LNCAP (cell line): ENCODE data around the gene ABHD6.

Experiments
- TF ChIP-seq, protein P1 (sequence below): fragments of 450-650 bp; IDR thresholded peaks from 2 replicates; pipeline ENCODE4 v1.5.1; 2017; ENCODE audit warnings: mild to moderate bottlenecking

ABHD6 gene

DNA sequence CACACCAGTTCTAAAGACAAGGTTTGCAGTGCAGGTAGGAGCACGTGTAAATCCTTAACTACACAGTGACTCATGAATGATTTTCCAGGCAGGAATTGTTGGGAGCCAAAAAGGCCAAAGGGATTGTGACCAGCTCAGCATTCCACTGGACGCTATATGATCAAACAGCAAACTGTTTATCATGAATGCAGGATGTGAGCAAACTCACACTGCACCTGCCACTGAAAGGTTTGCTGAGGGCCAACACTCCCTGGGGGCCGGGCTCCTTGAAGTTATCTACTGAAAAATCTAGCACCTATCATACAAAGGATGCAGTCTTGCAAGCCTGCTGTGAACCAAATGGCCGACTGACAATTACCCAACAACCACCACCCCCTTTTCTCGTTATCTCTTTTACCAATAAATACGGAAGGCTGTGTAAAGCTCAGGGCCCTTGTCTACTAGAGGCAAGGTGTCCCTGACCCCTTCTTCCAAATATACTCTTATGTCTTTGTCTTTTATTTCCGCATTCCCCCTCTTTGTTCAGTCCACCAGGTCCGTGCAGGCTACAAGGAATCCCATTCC, 15.3 kb upstream of the ABHD6 start:
- TF ChIP-seq, protein P1, sequence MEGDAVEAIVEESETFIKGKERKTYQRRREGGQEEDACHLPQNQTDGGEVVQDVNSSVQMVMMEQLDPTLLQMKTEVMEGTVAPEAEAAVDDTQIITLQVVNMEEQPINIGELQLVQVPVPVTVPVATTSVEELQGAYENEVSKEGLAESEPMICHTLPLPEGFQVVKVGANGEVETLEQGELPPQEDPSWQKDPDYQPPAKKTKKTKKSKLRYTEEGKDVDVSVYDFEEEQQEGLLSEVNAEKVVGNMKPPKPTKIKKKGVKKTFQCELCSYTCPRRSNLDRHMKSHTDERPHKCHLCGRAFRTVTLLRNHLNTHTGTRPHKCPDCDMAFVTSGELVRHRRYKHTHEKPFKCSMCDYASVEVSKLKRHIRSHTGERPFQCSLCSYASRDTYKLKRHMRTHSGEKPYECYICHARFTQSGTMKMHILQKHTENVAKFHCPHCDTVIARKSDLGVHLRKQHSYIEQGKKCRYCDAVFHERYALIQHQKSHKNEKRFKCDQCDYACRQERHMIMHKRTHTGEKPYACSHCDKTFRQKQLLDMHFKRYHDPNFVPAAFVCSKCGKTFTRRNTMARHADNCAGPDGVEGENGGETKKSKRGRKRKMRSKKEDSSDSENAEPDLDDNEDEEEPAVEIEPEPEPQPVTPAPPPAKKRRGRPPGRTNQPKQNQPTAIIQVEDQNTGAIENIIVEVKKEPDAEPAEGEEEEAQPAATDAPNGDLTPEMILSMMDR, result no peak

DNA sequence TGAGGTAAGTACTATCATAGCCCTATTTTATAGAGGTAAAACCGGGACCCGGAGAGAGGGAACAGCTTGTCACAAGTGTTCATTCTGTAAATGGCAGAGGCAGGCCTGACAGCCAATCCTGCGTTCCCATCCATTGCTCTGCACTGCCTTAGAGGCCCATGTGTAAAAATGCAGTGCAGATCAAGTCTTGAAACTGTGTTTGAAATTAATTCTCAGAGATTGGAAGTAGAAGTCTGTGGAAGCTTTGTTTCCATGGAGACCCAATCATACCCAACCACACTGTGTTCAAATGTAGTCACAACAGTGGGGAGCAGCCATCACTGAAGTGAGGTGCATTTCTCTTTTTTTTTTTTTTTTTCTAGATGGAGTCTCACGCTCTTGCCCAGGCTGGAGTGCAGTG, 13.7 kb upstream of the ABHD6 start:
- TF ChIP-seq, protein P1, result no peak

DNA sequence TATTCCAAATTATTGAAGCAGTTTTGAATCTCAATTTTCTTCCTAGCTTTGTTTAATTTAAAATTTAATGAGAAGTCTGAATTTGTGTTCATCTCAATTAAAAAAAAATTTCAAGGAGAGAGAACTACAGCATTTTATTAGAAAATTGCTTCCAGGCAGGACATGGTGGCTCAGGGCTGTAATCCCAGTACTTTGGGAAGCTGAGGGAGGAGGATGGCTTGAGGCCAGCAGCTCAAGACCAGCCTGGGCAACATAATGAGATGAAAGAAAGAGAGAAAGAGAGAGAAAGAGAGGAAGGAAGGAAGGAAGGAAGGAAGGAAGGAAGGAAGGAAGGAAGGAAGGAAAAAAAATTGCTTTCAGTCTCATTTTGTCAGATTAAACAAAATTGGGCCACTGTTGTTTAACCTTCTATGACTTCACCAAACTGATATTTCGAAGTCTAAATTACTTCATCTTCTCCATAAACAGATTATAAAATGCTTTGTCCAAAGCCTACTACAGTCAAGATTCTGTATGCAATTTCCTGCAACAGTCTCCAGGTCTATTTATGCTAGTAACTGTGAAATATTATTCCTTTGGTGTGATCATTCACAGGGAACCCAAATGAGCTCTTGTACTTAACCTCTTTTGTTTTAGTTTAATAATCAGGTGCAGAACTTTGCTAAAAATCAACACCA, 6.6 kb upstream of the ABHD6 start:
- TF ChIP-seq, protein P1, result no peak

DNA sequence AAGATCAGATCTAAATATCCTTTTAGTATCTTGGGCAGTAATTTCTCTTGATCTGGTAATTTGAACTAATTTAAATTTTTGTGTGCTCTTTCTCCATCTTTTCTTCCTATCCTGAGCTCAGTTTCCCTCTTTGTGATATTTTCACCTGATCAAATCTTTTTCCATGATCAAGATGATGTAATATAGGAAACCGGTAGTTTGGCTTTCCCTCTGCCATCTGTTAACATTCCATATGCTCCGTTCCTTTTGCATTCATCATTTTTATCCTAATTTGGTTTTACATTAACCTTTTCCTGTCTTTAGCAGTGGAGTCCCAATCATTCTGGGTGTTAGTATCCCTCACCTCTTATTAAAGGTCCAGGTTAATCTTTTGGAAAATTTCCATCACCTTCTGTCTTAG, 5.9 kb upstream of the ABHD6 start:
- TF ChIP-seq, protein P1, result no peak

DNA sequence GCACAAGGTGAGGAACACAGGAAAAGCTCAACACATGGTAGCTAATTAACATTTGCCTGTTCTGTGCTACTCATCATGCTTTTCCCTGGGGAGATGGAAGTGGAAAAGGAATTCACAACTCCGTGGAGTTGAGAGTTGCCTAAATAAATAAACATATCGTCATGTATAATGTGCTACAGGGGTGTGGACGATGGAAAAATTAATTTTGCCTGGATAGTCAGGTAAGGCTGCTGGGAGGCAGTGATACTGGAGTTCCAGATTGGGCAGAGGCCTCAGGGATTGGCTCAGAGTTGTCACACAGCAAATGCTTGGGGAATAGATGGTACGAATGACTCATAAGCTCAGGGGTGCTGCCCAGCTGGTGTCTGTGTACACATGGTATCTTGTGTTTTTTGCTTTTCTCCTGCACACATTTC, 3.1 kb upstream of the ABHD6 start:
- TF ChIP-seq, protein P1, result no peak

DNA sequence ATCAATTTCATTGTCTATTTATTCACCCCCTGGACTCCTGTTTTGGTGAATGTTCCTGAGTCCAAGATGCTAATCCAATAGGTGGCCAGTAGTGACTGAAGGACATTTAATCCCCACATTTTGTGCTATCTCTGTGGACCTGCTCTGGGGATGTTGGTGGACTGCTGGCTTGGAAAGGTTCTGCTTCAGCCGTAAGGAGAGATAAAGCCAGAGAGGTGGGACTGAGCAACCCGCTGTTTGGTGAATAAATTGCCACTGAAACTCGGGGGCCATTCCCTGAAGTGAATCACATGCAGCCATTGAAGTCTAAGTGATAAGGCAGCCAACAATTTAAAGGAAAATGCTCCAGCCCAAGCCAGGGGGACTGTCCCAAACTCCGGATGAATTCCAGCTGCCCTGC, 1.6 kb upstream of the ABHD6 start:
- TF ChIP-seq, protein P1, result no peak

DNA sequence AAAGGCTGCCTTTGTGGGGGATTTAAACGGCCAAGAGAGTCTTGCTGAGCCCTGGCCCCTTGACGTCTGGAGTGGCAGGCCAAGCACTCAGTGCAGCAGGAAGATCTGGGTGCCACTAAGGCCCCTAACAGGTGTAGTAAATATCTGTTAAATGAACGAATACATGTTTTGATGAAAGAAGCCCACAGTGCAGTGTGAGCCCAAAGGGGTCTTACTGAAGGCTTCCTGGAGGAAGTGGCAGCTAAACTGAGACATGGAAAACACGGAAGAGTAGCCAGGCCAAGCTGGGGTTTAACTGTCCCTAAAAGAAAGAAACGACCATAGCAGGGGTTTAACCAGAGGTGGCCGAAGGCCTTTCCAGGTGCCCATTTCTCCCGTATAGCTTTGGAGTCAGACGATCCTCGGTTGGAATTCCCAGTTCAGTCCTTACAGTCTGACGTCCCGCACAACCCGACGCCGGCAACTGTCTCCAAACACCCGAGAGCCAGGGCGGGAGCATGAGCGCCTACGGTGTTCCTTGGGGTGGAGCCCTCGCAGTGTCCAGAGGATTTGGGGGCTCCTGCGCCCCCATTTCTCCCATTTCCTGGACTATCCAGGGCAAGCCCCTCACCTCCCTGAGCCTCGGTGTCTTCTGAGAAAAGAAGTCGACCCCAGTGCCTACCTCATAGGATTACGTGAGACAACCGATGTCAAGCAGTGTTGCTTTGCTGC, 910 bp upstream of the ABHD6 start:
- TF ChIP-seq, protein P1, result no peak
